IMR-90 (cell line): ENCODE measurements around the gene GPR171. TPM values are rescaled to one million over a fixed set of nuclear protein-coding genes. Genes with fewer than 3 reads are reported as not detected.

ENCODE experiments used
- ATAC-seq: fragments of 200-7000 bp; cut with Tn5 transposase; 2 replicates; pipeline ENCODE4 v1.9.1; 2020; ENCODE audit warnings: low read depth, mild to moderate bottlenecking, moderate library complexity
- BruUV-seq: library from RNA; stranded (reverse); fragments of 400-500 nt; replicated peaks from 2 replicates; lab custom pipeline; 2021; lab: Mats Ljungman, UMichigan
- CTCF ChIA-PET: fragments of 300-600 bp; formaldehyde crosslinking; extraction: SDS; loops from one replicate; lab custom pipeline; 2021; ENCODE audit warnings: antibody characterized with exemption; lab: Yijun Ruan, JAX
- POLR2A ChIA-PET: fragments of 300-600 bp; sonication (Branson Sonifier 250); formaldehyde crosslinking; loops from one replicate; lab custom pipeline; 2022; ENCODE audit warnings: antibody characterized with exemption; ENCODE audit not compliant: unreplicated experiment; lab: Charles Lee
- DNase-seq: peaks from one replicate; pipeline ENCODE4 v3.0.0; 2013
- H2AFZ ChIP-seq: replicated peaks from 2 replicates; pipeline ENCODE3; 2013; ENCODE audit warnings: low read length, mild to moderate bottlenecking; ENCODE audit not compliant: poor library complexity
- H2AK5ac ChIP-seq: 2 replicates; pipeline ENCODE4 v1.6.1; 2013; ENCODE audit warnings: low read depth, low read length, inconsistent platforms
- H2AK9ac ChIP-seq: replicated peaks from 2 replicates; pipeline ENCODE3; 2013; ENCODE audit warnings: mild to moderate bottlenecking, low read depth, low read length, moderate library complexity; ENCODE audit not compliant: poor library complexity
- H2BK120ac ChIP-seq: 2 replicates; pipeline ENCODE4 v1.6.1; 2013; ENCODE audit warnings: low read depth, low read length, inconsistent platforms
- H2BK15ac ChIP-seq: 3 replicates; pipeline ENCODE4 v1.6.1; 2013; ENCODE audit warnings: low read depth, low read length, inconsistent platforms
- H2BK20ac ChIP-seq: 2 replicates; pipeline ENCODE4 v1.6.1; 2013; ENCODE audit warnings: low read depth, mild to moderate bottlenecking, inconsistent platforms, low read length, moderate library complexity
- H2BK5ac ChIP-seq: 2 replicates; pipeline ENCODE4 v1.6.1; 2013; ENCODE audit warnings: mild to moderate bottlenecking, low read depth, low read length, inconsistent platforms; ENCODE audit not compliant: poor library complexity, severe bottlenecking
- H3K14ac ChIP-seq: replicated peaks from 2 replicates; pipeline ENCODE4 v1.6.1; 2013; ENCODE audit warnings: low read depth, low read length, inconsistent platforms
- H3K18ac ChIP-seq: 2 replicates; pipeline ENCODE4 v1.6.1; 2013; ENCODE audit warnings: low read depth, low read length, control low read depth
- H3K23ac ChIP-seq: 2 replicates; pipeline ENCODE4 v1.6.1; 2013; ENCODE audit warnings: low read depth, low read length, inconsistent platforms
- H3K27ac ChIP-seq: 2 replicates; pipeline ENCODE4 v1.5.1; 2013; ENCODE audit warnings: mild to moderate bottlenecking, control low read depth, low read length; ENCODE audit not compliant: insufficient read depth
- H3K27me3 ChIP-seq: 2 replicates; pipeline ENCODE4 v1.6.1; 2013; ENCODE audit warnings: low read length; ENCODE audit not compliant: control insufficient read depth, insufficient read depth
- H3K36me3 ChIP-seq: 2 replicates; pipeline ENCODE4 v1.6.1; 2013; ENCODE audit warnings: low read length, mixed read lengths; ENCODE audit not compliant: control insufficient read depth, insufficient read depth
- H3K4ac ChIP-seq: 2 replicates; pipeline ENCODE4 v1.6.1; 2013; ENCODE audit warnings: low read depth, low read length, inconsistent platforms
- H3K4me1 ChIP-seq: 2 replicates; pipeline ENCODE4 v1.6.1; 2013; ENCODE audit warnings: low read length, mixed read lengths; ENCODE audit not compliant: control insufficient read depth, insufficient read depth
- H3K4me2 ChIP-seq: 2 replicates; pipeline ENCODE4 v1.6.1; 2013; ENCODE audit warnings: low read depth, mild to moderate bottlenecking, control low read depth, low read length, moderate library complexity
- H3K4me3 ChIP-seq: 2 replicates; pipeline ENCODE4 v1.5.1; 2013; ENCODE audit warnings: low read depth, mild to moderate bottlenecking, control low read depth, low read length, moderate library complexity; ENCODE audit not compliant: insufficient read depth
- H3K56ac ChIP-seq: 2 replicates; pipeline ENCODE4 v1.6.1; 2013; ENCODE audit warnings: low read length, inconsistent platforms; ENCODE audit not compliant: insufficient read depth; ENCODE audit errors: extremely low read depth
- H3K79me1 ChIP-seq, 2 experiments: 2 replicates each; pipeline ENCODE4 v1.6.1; 2013; ENCODE audit warnings: low read length in 2 of 2, inconsistent platforms in 1 of 2, low read depth in 1 of 2
- H3K9ac ChIP-seq: 2 replicates; pipeline ENCODE4 v1.6.1; 2013; ENCODE audit warnings: low read depth, low read length, control low read depth
- H3K9me1 ChIP-seq: 2 replicates; pipeline ENCODE4 v1.6.1; 2013; ENCODE audit warnings: low read length, inconsistent platforms; ENCODE audit not compliant: insufficient read depth
- H3K9me3 ChIP-seq: 2 replicates; pipeline ENCODE4 v1.6.1; 2013; ENCODE audit warnings: low read length; ENCODE audit not compliant: control insufficient read depth, insufficient read depth
- H4K20me1 ChIP-seq: 2 replicates; pipeline ENCODE4 v1.6.1; 2013; ENCODE audit warnings: low read length, inconsistent platforms; ENCODE audit not compliant: insufficient read depth
- H4K5ac ChIP-seq: 2 replicates; pipeline ENCODE4 v1.6.1; 2013; ENCODE audit warnings: mild to moderate bottlenecking, low read depth, low read length, control low read depth
- H4K8ac ChIP-seq, 2 experiments: 2 replicates each; pipeline ENCODE4 v1.6.1; 2013; ENCODE audit warnings: low read depth in 2 of 2, low read length in 2 of 2, control low read depth in 1 of 2, inconsistent platforms in 1 of 2
- H4K91ac ChIP-seq: 2 replicates; pipeline ENCODE4 v1.6.1; 2013; ENCODE audit warnings: low read depth, low read length, inconsistent platforms; ENCODE audit not compliant: insufficient read depth
- WGBS, 2 experiments: methylation state at CpG; one replicate each; pipeline versions ENCODE4 v1.1.5 to v1.1.7; 2013; ENCODE audit warnings: missing lambda C conversion rate in 2 of 2; ENCODE audit not compliant: insufficient read length in 1 of 2; ENCODE audit errors: extremely low coverage in 2 of 2; 5-methylcytosine and 5-hydroxymethylcytosine counted together
- dilution Hi-C: fragments of 300-500 bp; cut with HindIII; formaldehyde crosslinking; loops from one replicate; pipeline ENCODE4 v1.14.3; 2018; ENCODE audit warnings: low sequenced_read_pairs; ENCODE audit not compliant: unreplicated experiment
- in situ Hi-C: fragments of 300-500 bp; cut with MboI; formaldehyde crosslinking; loops from 3 replicates; pipeline ENCODE4 v1.14.3; 2019; ENCODE audit warnings: low sequenced_read_pairs, inconsistent platforms, mixed read lengths
- intact Hi-C: fragments of 100-400 bp; cut with micrococcal nuclease; formaldehyde crosslinking; loops from 2 replicates; pipeline ENCODE4 v1.10.0; 2022
- polyA plus RNA-seq, 3 experiments: library from polyadenylated mRNA; depleted of rRNA; stranded (reverse); fragments of >200 nt; gene quantifications; 2 replicates each; pipeline ENCODE4 v1.2.3, GENCODE V29; 2012; ENCODE audit warnings: low replicate concordance in 1 of 3
- total RNA-seq: library from RNA; depleted of rRNA; stranded (reverse); fragments of >200 nt; gene quantifications from 2 replicates; pipeline ENCODE4 v1.2.3, GENCODE V29; 2012
- TF ChIP-seq, protein P1 (sequence below): fragments of 150-350 bp; IDR thresholded peaks from 2 replicates; pipeline ENCODE4 v1.6.1; 2017; ENCODE audit warnings: mild to moderate bottlenecking, antibody characterized with exemption, low read length, low read depth

GPR171 gene
- total and polyA plus RNA-seq, 2 of the 4 experiments (the other 2 are of a cell fraction) = not detected

DNA sequence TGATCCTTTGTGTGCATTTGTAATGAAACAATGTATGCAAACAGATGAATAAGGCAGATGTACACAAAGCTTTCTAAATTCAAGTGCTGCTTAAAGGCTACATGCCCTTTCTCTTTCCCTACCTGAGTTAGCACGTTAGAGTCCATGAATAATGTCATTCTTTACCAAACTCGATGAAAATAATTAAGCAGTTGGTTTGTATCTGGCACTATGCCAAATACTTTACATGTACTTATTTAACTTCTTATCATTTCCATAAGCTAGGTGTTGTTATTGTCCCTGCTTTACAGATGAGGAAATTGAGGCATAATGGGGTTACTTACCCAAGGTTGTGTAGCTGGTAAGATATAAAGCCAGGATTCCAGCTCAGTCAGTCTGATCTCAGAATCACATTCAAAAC lies 2.4 kb downstream of the GPR171 start:
- intact Hi-C loops (no loop called here), in situ Hi-C loops (no loop called here), dilution Hi-C loops (no loop called here)
- no peak overlapping the region for H3K4ac ChIP-seq
- no peak overlapping the region for H4K8ac ChIP-seq
- no peak overlapping the region for H3K4me2 ChIP-seq
- no peak overlapping the region for H3K4me3 ChIP-seq
- TF ChIP-seq, protein P1, sequence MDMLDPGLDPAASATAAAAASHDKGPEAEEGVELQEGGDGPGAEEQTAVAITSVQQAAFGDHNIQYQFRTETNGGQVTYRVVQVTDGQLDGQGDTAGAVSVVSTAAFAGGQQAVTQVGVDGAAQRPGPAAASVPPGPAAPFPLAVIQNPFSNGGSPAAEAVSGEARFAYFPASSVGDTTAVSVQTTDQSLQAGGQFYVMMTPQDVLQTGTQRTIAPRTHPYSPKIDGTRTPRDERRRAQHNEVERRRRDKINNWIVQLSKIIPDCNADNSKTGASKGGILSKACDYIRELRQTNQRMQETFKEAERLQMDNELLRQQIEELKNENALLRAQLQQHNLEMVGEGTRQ = no peak
- H2AK9ac ChIP-seq = no peak overlapping the region
- H4K20me1 ChIP-seq = no peaks in the 10 kb centered on the region
- H2AFZ ChIP-seq = no peak overlapping the region
- DNase-seq (no peak), ATAC-seq (no peak)
- H3K4me1 ChIP-seq = peaks cover 2% of the 10 kb centered on the region; the same call in 1 of the 2 replicates
- POLR2A ChIA-PET = no interaction called here
- no peak overlapping the region for H3K27ac ChIP-seq
- H3K9ac ChIP-seq = no peak overlapping the region
- no peak overlapping the region for H3K23ac ChIP-seq
- no peaks in the 10 kb centered on the region for H3K36me3 ChIP-seq
- H3K27me3 ChIP-seq = no peaks in the 10 kb centered on the region
- CTCF ChIA-PET = interaction anchor here (0.6 to 1.6 kb wide), 4 partner anchors 9 to 32 kb away, joined by 3 to 6 read pairs (median 4); no protein-coding TSS in a partner anchor
- H2BK20ac ChIP-seq = no peak overlapping the region
- H4K5ac ChIP-seq = no peak overlapping the region
- no peak overlapping the region for H4K91ac ChIP-seq
- H2BK120ac ChIP-seq = no peak overlapping the region
- H3K14ac ChIP-seq = no peak overlapping the region
- H3K9me3 ChIP-seq = no peaks in the 10 kb centered on the region
- H3K9me1 ChIP-seq = peaks cover 3% of the 10 kb centered on the region; the same call in 1 of the 2 replicates
- no TSS peak for BruUV-seq
- no peak overlapping the region for H2BK5ac ChIP-seq
- no peak overlapping the region for H3K18ac ChIP-seq
- no peaks in the 10 kb centered on the region for H3K79me1 ChIP-seq
- no peak overlapping the region for H3K56ac ChIP-seq
- H2AK5ac ChIP-seq = no peak overlapping the region
- no peak overlapping the region for H2BK15ac ChIP-seq
- WGBS, 2 experiments = no CpG with 5 or more reads among the region's 2 CpGs
